ENCODE results near the gene F13A1.

DNA sequence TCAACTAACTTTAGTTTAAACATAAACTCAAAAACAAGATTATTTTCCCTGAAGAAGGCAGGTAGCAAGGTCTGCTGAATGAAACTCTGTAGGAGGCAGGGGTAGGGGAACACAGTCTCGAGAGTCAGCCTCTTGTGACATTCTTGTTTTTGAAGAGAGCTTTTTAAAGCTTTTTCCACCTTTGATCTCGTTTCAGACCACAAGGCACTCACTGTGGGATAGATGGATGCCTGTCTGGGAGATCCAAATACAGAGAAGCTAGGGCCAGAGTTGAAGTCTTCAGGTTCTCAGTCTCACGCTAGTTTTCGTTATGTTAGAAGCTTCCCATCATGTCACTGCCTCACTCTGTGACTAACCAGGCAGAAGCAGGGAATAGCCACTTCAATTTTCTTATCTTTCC, 14.9 kb downstream of the F13A1 start:
- TF ChIP-seq, protein P1, sequence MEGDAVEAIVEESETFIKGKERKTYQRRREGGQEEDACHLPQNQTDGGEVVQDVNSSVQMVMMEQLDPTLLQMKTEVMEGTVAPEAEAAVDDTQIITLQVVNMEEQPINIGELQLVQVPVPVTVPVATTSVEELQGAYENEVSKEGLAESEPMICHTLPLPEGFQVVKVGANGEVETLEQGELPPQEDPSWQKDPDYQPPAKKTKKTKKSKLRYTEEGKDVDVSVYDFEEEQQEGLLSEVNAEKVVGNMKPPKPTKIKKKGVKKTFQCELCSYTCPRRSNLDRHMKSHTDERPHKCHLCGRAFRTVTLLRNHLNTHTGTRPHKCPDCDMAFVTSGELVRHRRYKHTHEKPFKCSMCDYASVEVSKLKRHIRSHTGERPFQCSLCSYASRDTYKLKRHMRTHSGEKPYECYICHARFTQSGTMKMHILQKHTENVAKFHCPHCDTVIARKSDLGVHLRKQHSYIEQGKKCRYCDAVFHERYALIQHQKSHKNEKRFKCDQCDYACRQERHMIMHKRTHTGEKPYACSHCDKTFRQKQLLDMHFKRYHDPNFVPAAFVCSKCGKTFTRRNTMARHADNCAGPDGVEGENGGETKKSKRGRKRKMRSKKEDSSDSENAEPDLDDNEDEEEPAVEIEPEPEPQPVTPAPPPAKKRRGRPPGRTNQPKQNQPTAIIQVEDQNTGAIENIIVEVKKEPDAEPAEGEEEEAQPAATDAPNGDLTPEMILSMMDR (IDR thresholded peaks at IDR 0.05) = no peak
- no peak for TF ChIP-seq EP300 (IDR thresholded peaks at IDR 0.05)
- TF ChIP-seq POLR2AphosphoS5 (IDR thresholded peaks at IDR 0.05) = no peak

All from stomach (tissue), 4 donors.